HepG2 (cell line): ENCODE measurements around the gene IZUMO2. TPM values are rescaled to one million over a fixed set of nuclear protein-coding genes. Genes with fewer than 3 reads are reported as not detected.

Experiments used
- ATAC-seq: fragments of 200-7000 bp; cut with Tn5 transposase; 3 replicates; pipeline ENCODE4 v1.9.1; 2020; ENCODE audit warnings: mild to moderate bottlenecking, moderate library complexity
- BruUV-seq: library from RNA; stranded (reverse); fragments of 400-500 nt; replicated peaks from 2 replicates; lab custom pipeline; 2021; lab: Mats Ljungman, UMichigan
- CTCF ChIA-PET: fragments of 300-600 bp; formaldehyde crosslinking; extraction: SDS; loops from one replicate; lab custom pipeline; 2021; ENCODE audit warnings: low total read pairs, inconsistent platforms, low intra/inter-chr PET ratio; lab: Yijun Ruan, JAX
- POLR2A ChIA-PET: fragments of 350-600 bp; sonication (Branson Sonifier 250); formaldehyde crosslinking; loops from one replicate; lab custom pipeline; 2020; ENCODE audit warnings: antibody characterized with exemption, inconsistent platforms; lab: Yijun Ruan, JAX
- DNase-seq: peaks from one replicate; pipeline ENCODE4 v3.0.0-alpha.2; 2015; ENCODE audit warnings: low spot score
- FAIRE-seq: peaks from 3 replicates; lab custom pipeline; 2011; peaks lifted over from hg19 to GRCh38; lab: Jason Lieb, UNC
- H2AFZ ChIP-seq: one replicate; pipeline ENCODE4 v1.6.1; 2011; ENCODE audit warnings: low read length, inconsistent platforms
- H3K27ac ChIP-seq: fragments of 300-600 bp; 3 replicates; pipeline ENCODE4 v1.8.0; 2011; ENCODE audit warnings: mixed run types, mild to moderate bottlenecking, mixed read lengths, low read length, inconsistent platforms; ENCODE audit not compliant: insufficient read depth; ENCODE audit errors: extremely low read length
- H3K27me3 ChIP-seq, 2 experiments: fragments of 200-600 bp in 1 of 2; 2 replicates in 1 of 2; 3 replicates in 1 of 2; pipeline versions ENCODE4 v1.6.0 to v1.8.0; 2011; ENCODE audit warnings: low read length in 2 of 2, mild to moderate bottlenecking in 2 of 2, moderate library complexity in 2 of 2, inconsistent platforms in 1 of 2; ENCODE audit not compliant: insufficient read depth in 2 of 2, control insufficient read depth in 1 of 2
- H3K36me3 ChIP-seq, 2 experiments: fragments of 200-600 bp in 1 of 2; replicated peaks in 1 of 2; 2 replicates in 1 of 2; 3 replicates in 1 of 2; pipeline versions ENCODE4 v1.5.1 to v1.8.0; 2011; ENCODE audit warnings: low read length in 2 of 2, inconsistent platforms in 1 of 2; ENCODE audit not compliant: insufficient read depth in 2 of 2, control insufficient read depth in 1 of 2
- H3K4me1 ChIP-seq: 2 replicates; pipeline ENCODE4 v1.5.1; 2012; ENCODE audit warnings: low read length, inconsistent platforms; ENCODE audit not compliant: insufficient read depth
- H3K4me2 ChIP-seq: 2 replicates; pipeline ENCODE4 v1.6.0; 2011; ENCODE audit warnings: low read depth, low read length, inconsistent platforms
- H3K4me3 ChIP-seq, 3 experiments: fragments of 200-600 bp in 1 of 3; sonication (generic), shearing (Covaris generic) in 1 of 3; replicated peaks in 1 of 3; 2 replicates each; pipeline ENCODE4 v1.5.1; 2011 to 2016; ENCODE audit warnings: low read length in 3 of 3, inconsistent platforms in 2 of 3, low read depth in 2 of 3, mild to moderate bottlenecking in 2 of 3, control low read depth in 1 of 3, mixed read lengths in 1 of 3; ENCODE audit not compliant: insufficient read depth in 1 of 3
- H3K79me2 ChIP-seq: one replicate; pipeline ENCODE4 v1.6.1; 2011; ENCODE audit warnings: low read length, inconsistent platforms; ENCODE audit not compliant: insufficient read depth
- H3K9ac ChIP-seq: 2 replicates; pipeline ENCODE4 v1.6.0; 2011; ENCODE audit warnings: mild to moderate bottlenecking, low read depth, low read length, inconsistent platforms; ENCODE audit not compliant: insufficient read depth
- H3K9me3 ChIP-seq: 2 replicates; pipeline ENCODE4 v1.5.1; 2012; ENCODE audit warnings: mild to moderate bottlenecking, low read length
- H4K20me1 ChIP-seq: 2 replicates; pipeline ENCODE4 v1.6.0; 2011; ENCODE audit warnings: inconsistent platforms, mild to moderate bottlenecking, low read length, moderate library complexity; ENCODE audit not compliant: insufficient read depth
- CREB1 ChIP-seq, 2 experiments: fragments of 450-650 bp in 1 of 2; IDR thresholded peaks; 2 replicates each; pipeline ENCODE4 v1.6.1; 2016 to 2017; ENCODE audit warnings: control low read depth in 1 of 2, mild to moderate bottlenecking in 1 of 2, missing compliant biosample characterization in 1 of 2, missing genetic modification characterization in 1 of 2
- STAG1 ChIP-seq: sonication (generic); formaldehyde crosslinking; IDR thresholded peaks from 2 replicates; pipeline ENCODE4 v1.4.0; 2020; ENCODE audit warnings: missing genetic modification reagents
- ZNF280D ChIP-seq: sonication (generic); formaldehyde crosslinking; IDR thresholded peaks from 2 replicates; pipeline ENCODE4 v1.5.1; 2020; ENCODE audit warnings: mild to moderate bottlenecking, missing genetic modification reagents
- ZNF629 ChIP-seq: sonication (generic); formaldehyde crosslinking; conservative IDR thresholded peaks from 2 replicates; pipeline ENCODE4 v1.5.0; 2020; ENCODE audit warnings: missing genetic modification reagents
- ZNF784 ChIP-seq: sonication (generic); formaldehyde crosslinking; IDR thresholded peaks from 2 replicates; pipeline ENCODE4 v1.5.1; 2020; ENCODE audit warnings: missing genetic modification reagents, mild to moderate bottlenecking, borderline replicate concordance
- WGBS: methylation state at CpG from one replicate; pipeline ENCODE4 v1.1.6; 2017; ENCODE audit warnings: low lambda C conversion rate; 5-methylcytosine and 5-hydroxymethylcytosine counted together
- in situ Hi-C: cut with HindIII; loops from 2 replicates; pipeline ENCODE4 v1.10.0; 2017; ENCODE audit warnings: low pct_unique_long_range_greater_than_20kb; ENCODE audit not compliant: extremely low pct_ligation_motif_present
- intact Hi-C: fragments of 100-400 bp; cut with micrococcal nuclease; formaldehyde crosslinking; loops from one replicate; pipeline ENCODE4 v1.10.0; 2022; ENCODE audit not compliant: unreplicated experiment
- polyA plus RNA-seq, 8 experiments: library from polyadenylated mRNA; depleted of rRNA in 3 of 8; stranded (reverse) in 7 of 8; unstranded in 1 of 8; fragments of >200 nt; fragmentation: Illumina TruSeq in 4 of 8; extraction: Trizol in 4 of 8; gene quantifications; 2 replicates each; pipeline versions ENCODE4 v1.2.1 to v1.2.3, GENCODE V29; 2011 to 2016; ENCODE audit warnings: low read depth in 4 of 8, missing spikeins in 1 of 8, mixed read lengths in 1 of 8; ENCODE audit not compliant: insufficient read depth in 1 of 8
- total RNA-seq, 5 experiments: library from RNA; depleted of rRNA; stranded (reverse); fragments of >200 nt; fragmentation: Illumina TruSeq; extraction: Trizol; gene quantifications; 2 replicates each; pipeline ENCODE4 v1.2.3, GENCODE V29; 2016; ENCODE audit warnings: low read depth in 1 of 5
- TF ChIP-seq, protein P1 (sequence below): sonication (generic); formaldehyde crosslinking; IDR thresholded peaks from 2 replicates; pipeline ENCODE4 v1.5.0; 2020; ENCODE audit warnings: mild to moderate bottlenecking, missing genetic modification reagents, borderline replicate concordance

IZUMO2 gene
- total and polyA plus RNA-seq, 2 of the 13 experiments (the other 11 are each of a cell fraction or from before 2014, with no cell fraction given) = not detected

GRCh38 chr19:50204081-50204428 lies 41.0 kb upstream of the IZUMO2 start:
- no peaks in the 10 kb centered on the region; a peak in 2 of 5 replicates for H3K27me3 ChIP-seq
- H3K9me3 ChIP-seq = no peaks in the 10 kb centered on the region
- ATAC-seq (no peak), FAIRE-seq (no peak), DNase-seq (no peak)
- peak overlapping the region; percentile 72; the same call in 1 of the 2 replicates for H3K9ac ChIP-seq
- intact Hi-C loops = no loop called here
- no peaks in the 10 kb centered on the region for H4K20me1 ChIP-seq
- TSS peak; percentile 86 for BruUV-seq
- no peaks in the 10 kb centered on the region for H3K79me2 ChIP-seq
- ChIA-PET CTCF (no interaction called here), POLR2A (interaction anchor here (1.5 kb wide), 1 partner anchor 30 kb away, joined by 9 read pairs; no protein-coding TSS in a partner anchor)
- peaks cover 35% of the 10 kb centered on the region for H3K4me1 ChIP-seq
- no peak for TF ChIP-seq ZNF784 (CRISPR knock-in tag)
- TF ChIP-seq, protein P1, sequence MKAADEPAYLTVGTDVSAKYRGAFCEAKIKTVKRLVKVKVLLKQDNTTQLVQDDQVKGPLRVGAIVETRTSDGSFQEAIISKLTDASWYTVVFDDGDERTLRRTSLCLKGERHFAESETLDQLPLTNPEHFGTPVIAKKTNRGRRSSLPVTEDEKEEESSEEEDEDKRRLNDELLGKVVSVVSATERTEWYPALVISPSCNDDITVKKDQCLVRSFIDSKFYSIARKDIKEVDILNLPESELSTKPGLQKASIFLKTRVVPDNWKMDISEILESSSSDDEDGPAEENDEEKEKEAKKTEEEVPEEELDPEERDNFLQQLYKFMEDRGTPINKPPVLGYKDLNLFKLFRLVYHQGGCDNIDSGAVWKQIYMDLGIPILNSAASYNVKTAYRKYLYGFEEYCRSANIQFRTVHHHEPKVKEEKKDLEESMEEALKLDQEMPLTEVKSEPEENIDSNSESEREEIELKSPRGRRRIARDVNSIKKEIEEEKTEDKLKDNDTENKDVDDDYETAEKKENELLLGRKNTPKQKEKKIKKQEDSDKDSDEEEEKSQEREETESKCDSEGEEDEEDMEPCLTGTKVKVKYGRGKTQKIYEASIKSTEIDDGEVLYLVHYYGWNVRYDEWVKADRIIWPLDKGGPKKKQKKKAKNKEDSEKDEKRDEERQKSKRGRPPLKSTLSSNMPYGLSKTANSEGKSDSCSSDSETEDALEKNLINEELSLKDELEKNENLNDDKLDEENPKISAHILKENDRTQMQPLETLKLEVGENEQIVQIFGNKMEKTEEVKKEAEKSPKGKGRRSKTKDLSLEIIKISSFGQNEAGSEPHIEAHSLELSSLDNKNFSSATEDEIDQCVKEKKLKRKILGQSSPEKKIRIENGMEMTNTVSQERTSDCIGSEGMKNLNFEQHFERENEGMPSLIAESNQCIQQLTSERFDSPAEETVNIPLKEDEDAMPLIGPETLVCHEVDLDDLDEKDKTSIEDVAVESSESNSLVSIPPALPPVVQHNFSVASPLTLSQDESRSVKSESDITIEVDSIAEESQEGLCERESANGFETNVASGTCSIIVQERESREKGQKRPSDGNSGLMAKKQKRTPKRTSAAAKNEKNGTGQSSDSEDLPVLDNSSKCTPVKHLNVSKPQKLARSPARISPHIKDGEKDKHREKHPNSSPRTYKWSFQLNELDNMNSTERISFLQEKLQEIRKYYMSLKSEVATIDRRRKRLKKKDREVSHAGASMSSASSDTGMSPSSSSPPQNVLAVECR = 0 out of 2 replicates have a peak, but pooled peaks have one; percentile 4
- TF ChIP-seq ZNF280D (CRISPR knock-in tag) = 0 out of 2 replicates have a peak, but pooled peaks have one; percentile 5
- no peak for TF ChIP-seq STAG1 (CRISPR knock-in tag)
- TF ChIP-seq ZNF629 (CRISPR knock-in tag) = peak; percentile 79
- TF ChIP-seq CREB1 (IDR thresholded peaks at IDR 0.05) = no peak
- TF ChIP-seq CREB1 (CRISPR knock-in tag; IDR thresholded peaks at IDR 0.05) = no peak
- peak overlapping the region; percentile 76 for H3K4me2 ChIP-seq
- H2AFZ ChIP-seq = no peak overlapping the region
- WGBS = 63% methylated on average over 7 of the region's 7 CpGs
- in situ Hi-C loops = no loop called here
- no peaks in the 10 kb centered on the region for H3K36me3 ChIP-seq
- H3K27ac ChIP-seq = no peak overlapping the region
- peak overlapping the region; percentile 48 to 73 (median 57); a peak in 5 of 6 replicates for H3K4me3 ChIP-seq
